ENCODE measurements around the gene RBBP9.

GRCh38 chr20:18529041-18529440, 32.0 kb upstream of the RBBP9 start:
- TF ChIP-seq CTCF (IDR thresholded peaks at IDR 0.05; ENCODE audit: extremely low read depth in 1 of 2, insufficient read depth in 1 of 2, low read depth in 1 of 2, low read length in 2 of 2) (no peak), JUN (IDR thresholded peaks at IDR 0.05; ENCODE audit: borderline replicate concordance, insufficient read depth, insufficient read length, low read depth) (no peak), EZH2 (IDR thresholded peaks at IDR 0.05; ENCODE audit: borderline replicate concordance, low read depth, low read length, severe bottlenecking) (no peak), POLR2A (IDR thresholded peaks at IDR 0.05; ENCODE audit: low read depth, low read length) (no peak), POLR2AphosphoS5 (IDR thresholded peaks at IDR 0.05; ENCODE audit: insufficient read depth, low read depth, low read length) (no peak)
- TF ChIP-seq, protein P1, sequence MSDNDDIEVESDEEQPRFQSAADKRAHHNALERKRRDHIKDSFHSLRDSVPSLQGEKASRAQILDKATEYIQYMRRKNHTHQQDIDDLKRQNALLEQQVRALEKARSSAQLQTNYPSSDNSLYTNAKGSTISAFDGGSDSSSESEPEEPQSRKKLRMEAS (IDR thresholded peaks at IDR 0.05; ENCODE audit: insufficient read depth, insufficient read length): no peak
